Activated CD8-positive, alpha-beta memory T cell treated with anti-CD3 and anti-CD28 coated beads, Interleukin-2, amount 50 U/mL, for 48 hours (primary cell): ENCODE data around the gene IGF1R.

ENCODE experiments used
- DNase-seq: peaks from one replicate; pipeline ENCODE4 v3.0.0-alpha.2; 2020

The IGF1R gene

GRCh38 chr15:98649472-98650416 lies 1.4 kb downstream of the IGF1R start:
- peak; percentile 77 for DNase-seq

- DNase-seq: peak; percentile 75
Measured at GRCh38 chr15:98650417-98651035, 2.2 kb downstream of the IGF1R start.

GRCh38 chr15:98651036-98651481 lies 2.7 kb downstream of the IGF1R start:
- DNase-seq: no peak

GRCh38 chr15:98651581-98652220 lies 3.4 kb downstream of the IGF1R start:
- DNase-seq: no peak

GRCh38 chr15:98653686-98654085 lies 5.3 kb downstream of the IGF1R start:
- DNase-seq: no peak

GRCh38 chr15:98654790-98655360 lies 6.5 kb downstream of the IGF1R start:
- DNase-seq: no peak

- no peak for DNase-seq
Measured at GRCh38 chr15:98655732-98656131, 7.4 kb downstream of the IGF1R start.

- DNase-seq: no peak
Measured at GRCh38 chr15:98657721-98658120, 9.4 kb downstream of the IGF1R start.

GRCh38 chr15:98658831-98659699 lies 10.7 kb downstream of the IGF1R start:
- no peak for DNase-seq

- no peak for DNase-seq
Measured at GRCh38 chr15:98660055-98660454, 11.7 kb downstream of the IGF1R start.

GRCh38 chr15:98663045-98663444 lies 14.7 kb downstream of the IGF1R start:
- no peak for DNase-seq

GRCh38 chr15:98663606-98664005 lies 15.3 kb downstream of the IGF1R start:
- DNase-seq: no peak

- DNase-seq: no peak
Measured at GRCh38 chr15:98666441-98666840, 18.1 kb downstream of the IGF1R start.

GRCh38 chr15:98666841-98667240 lies 18.5 kb downstream of the IGF1R start:
- DNase-seq: no peak

- no peak for DNase-seq
Measured at GRCh38 chr15:98667521-98668179, 19.3 kb downstream of the IGF1R start.

GRCh38 chr15:98668566-98669308 lies 20.4 kb downstream of the IGF1R start:
- peak; percentile 65 for DNase-seq

GRCh38 chr15:98669638-98670037 lies 21.3 kb downstream of the IGF1R start:
- no peak for DNase-seq

GRCh38 chr15:98671060-98672008 lies 23.0 kb downstream of the IGF1R start:
- DNase-seq: no peak

- DNase-seq: no peak
Measured at GRCh38 chr15:98673133-98673532, 24.8 kb downstream of the IGF1R start.

- DNase-seq: no peak
Measured at GRCh38 chr15:98674336-98674735, 26.0 kb downstream of the IGF1R start.
